Activated T-helper 17 cell treated with anti-CD3 and anti-CD28 coated beads, Interleukin-2, amount 50 U/mL, for 72 hours (primary cell): ENCODE results near the gene SPTBN4. TPM values are rescaled to one million over a fixed set of nuclear protein-coding genes. Genes with fewer than 3 reads are reported as not detected.

Experiments used
- ATAC-seq: fragments of 150-1000 bp; cut with Tn5 transposase; replicated peaks from 2 replicates; pipeline ENCODE4 v1.10.0; 2021; ENCODE audit warnings: mild to moderate bottlenecking, moderate library complexity
- H3K27ac Mint-ChIP-seq: one replicate; pipeline ENCODE4 v1.8.0; 2022; ENCODE audit warnings: mixed read lengths
- H3K27me3 Mint-ChIP-seq: one replicate; pipeline ENCODE4 v1.8.0; 2022; ENCODE audit warnings: mixed read lengths
- H3K36me3 Mint-ChIP-seq: one replicate; pipeline ENCODE4 v1.8.0; 2022; ENCODE audit warnings: low read depth, mild to moderate bottlenecking, mixed read lengths
- H3K4me1 Mint-ChIP-seq: one replicate; pipeline ENCODE4 v1.8.0; 2022; ENCODE audit warnings: mixed read lengths
- H3K4me3 Mint-ChIP-seq: one replicate; pipeline ENCODE4 v1.8.0; 2022; ENCODE audit warnings: mild to moderate bottlenecking, mixed read lengths
- H3K9me3 Mint-ChIP-seq: one replicate; pipeline ENCODE4 v1.8.0; 2022; ENCODE audit warnings: mixed read lengths
- total RNA-seq, 2 donors: library from RNA; stranded (reverse); gene quantifications; one replicate each; pipeline ENCODE4 v1.2.3, GENCODE V29; 2022

SPTBN4 gene
- total RNA-seq, 2 donors from 2014 or later, result 1.4 to 16.4 TPM

DNA sequence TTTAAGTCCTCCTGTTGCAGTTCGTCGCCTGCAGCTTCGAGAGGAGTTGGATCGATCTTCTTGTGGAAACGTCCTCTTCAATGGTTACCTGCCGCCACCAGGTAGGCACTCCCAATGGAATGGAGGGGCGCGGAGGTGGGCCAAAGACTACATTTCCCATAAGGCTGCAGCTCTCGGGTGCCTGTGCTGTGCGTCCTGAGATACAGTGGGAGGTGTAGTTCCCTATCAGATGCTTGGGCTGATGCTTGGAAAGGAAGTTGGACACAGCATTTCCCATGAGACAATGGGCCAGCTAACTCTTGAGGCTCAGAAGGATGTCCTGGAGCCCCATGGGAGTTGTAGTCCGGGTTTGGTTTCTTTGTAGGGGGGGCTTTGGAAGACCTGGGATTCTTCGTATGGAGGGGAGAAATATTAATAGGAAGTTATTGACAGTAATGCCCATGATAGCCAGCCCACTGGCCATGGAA lies 111.7 kb downstream of the SPTBN4 start:
- Mint-ChIP-seq H3K4me3 (peak overlapping the region; percentile 76), H3K27me3 (no peaks in the 10 kb centered on the region), H3K27ac (peak overlapping the region; percentile 89), H3K9me3 (no peaks in the 10 kb centered on the region), H3K36me3 (peaks cover 51% of the 10 kb centered on the region), H3K4me1 (peaks cover 20% of the 10 kb centered on the region)
- no peak for ATAC-seq

DNA sequence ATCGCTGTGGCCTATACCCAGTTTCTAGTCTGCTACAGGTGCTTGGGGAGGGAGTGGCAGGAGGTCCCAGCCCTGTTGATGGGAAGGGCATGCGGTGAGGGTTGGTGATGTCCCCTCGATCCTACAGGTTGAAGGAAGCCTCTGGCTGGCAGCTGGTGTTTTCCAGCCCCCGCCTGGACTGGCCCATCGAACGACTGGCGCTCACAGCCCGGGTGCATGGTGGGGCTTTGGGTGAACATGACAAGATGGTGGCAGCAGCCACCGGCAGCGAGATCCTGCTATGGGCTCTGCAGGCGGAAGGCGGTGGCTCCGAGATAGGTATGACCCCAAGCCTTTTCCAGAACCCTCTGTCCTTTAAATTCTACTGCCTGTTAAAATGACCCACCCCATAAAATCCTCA lies 113.8 kb downstream of the SPTBN4 start:
- no peak for ATAC-seq
- peaks cover 72% of the 10 kb centered on the region for H3K36me3 Mint-ChIP-seq
- no peaks in the 10 kb centered on the region for H3K27me3 Mint-ChIP-seq
- H3K4me1 Mint-ChIP-seq, result peaks cover 20% of the 10 kb centered on the region
- no peak overlapping the region for H3K4me3 Mint-ChIP-seq
- H3K27ac Mint-ChIP-seq, result no peak overlapping the region
- H3K9me3 Mint-ChIP-seq, result no peaks in the 10 kb centered on the region

DNA sequence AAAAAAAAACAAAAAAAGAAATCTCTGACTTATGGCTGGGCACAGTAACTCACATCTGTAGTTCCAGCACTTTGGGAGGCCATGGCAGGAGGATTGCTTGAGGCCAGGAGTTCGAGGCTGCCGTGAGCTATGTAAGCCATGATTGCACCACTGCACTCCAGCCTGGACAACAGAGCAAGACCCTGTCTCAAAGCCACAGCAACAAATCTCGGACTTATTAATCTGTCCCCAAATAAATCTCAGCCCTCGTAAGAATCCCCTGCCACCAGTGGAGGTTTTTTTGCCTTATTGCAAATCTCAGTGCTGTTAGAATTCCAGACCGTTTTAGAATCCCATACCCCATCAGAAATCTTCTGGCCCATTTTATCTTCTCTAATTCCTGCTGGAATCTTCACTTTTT lies 114.7 kb downstream of the SPTBN4 start:
- Mint-ChIP-seq H3K4me1 (peaks cover 20% of the 10 kb centered on the region), H3K27ac (no peak overlapping the region), H3K36me3 (peaks cover 81% of the 10 kb centered on the region), H3K27me3 (no peaks in the 10 kb centered on the region), H3K9me3 (no peaks in the 10 kb centered on the region), H3K4me3 (no peak overlapping the region)
- ATAC-seq, result no peak

DNA sequence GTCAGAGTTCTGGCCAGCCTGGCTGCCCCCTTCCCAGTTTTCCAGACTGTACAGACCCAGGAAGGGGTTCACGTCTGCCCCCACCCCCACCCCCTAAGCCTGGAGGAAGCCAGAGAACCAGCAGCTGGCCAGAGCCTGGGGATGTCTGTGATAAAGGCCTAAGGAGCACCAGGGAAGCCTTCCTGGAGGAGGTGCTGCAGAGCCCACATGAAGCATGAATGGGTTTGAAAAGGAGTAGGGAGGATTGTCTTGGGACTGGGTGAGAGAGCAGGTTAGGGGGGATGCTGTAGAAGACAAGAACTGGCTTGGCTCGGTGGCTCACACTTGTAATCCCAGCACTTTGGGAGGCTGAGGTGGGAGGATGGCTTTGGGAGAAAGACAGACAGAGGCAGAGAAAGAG lies 115.7 kb downstream of the SPTBN4 start:
- Mint-ChIP-seq H3K27ac (no peak overlapping the region), H3K36me3 (peaks cover 89% of the 10 kb centered on the region)

DNA sequence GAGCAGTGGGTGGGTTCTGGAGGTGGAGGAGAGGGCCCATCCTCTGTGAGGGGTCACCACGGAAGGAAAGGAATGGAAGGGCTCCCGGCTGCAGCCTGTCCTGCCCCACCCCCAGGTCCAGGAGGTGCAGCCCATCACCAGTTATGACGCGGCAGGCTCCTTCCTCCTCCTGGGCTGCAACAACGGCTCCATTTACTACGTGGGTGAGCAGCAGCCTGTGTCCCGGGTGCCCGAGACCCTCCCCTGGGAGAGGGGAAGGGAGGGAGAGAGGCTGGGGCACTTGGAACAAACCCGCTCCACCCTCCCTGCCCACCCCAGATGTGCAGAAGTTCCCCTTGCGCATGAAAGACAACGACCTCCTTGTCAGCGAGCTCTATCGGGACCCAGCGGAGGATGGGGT lies 116.5 kb downstream of the SPTBN4 start:
- Mint-ChIP-seq H3K4me3 (no peak overlapping the region), H3K4me1 (peaks cover 14% of the 10 kb centered on the region), H3K9me3 (no peaks in the 10 kb centered on the region), H3K27me3 (no peaks in the 10 kb centered on the region), H3K27ac (no peak overlapping the region), H3K36me3 (peaks cover 91% of the 10 kb centered on the region)
- ATAC-seq, result no peak

More for the DNA sequence above, 115.7 kb downstream of the SPTBN4 start:
- H3K4me3 Mint-ChIP-seq, result no peak overlapping the region
- no peaks in the 10 kb centered on the region for H3K27me3 Mint-ChIP-seq
- no peaks in the 10 kb centered on the region for H3K9me3 Mint-ChIP-seq
- ATAC-seq, result no peak
- H3K4me1 Mint-ChIP-seq, result peaks cover 20% of the 10 kb centered on the region

DNA sequence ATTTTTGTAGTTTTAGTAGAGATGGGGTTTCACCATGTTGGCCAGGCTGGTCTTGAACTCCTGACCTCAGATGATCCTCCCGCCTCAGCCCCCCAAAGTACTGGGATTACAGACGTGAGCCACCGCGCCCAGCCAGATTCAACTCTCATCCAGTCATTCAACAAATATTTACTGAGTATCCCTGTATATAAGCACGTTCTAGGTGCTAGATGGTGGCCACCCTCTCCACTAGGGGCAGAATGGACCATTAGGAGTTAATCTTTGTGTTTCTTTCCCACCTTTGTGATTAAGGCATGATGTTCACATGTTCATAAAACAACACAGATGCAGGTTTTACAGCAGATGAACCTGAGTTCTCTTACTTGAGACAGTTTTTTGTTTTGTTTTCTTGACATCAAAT lies 117.2 kb downstream of the SPTBN4 start:
- Mint-ChIP-seq H3K9me3 (no peaks in the 10 kb centered on the region), H3K36me3 (peaks cover 92% of the 10 kb centered on the region), H3K27ac (no peak overlapping the region), H3K4me3 (no peak overlapping the region), H3K27me3 (no peaks in the 10 kb centered on the region), H3K4me1 (peaks cover 9% of the 10 kb centered on the region)
- ATAC-seq, result no peak

DNA sequence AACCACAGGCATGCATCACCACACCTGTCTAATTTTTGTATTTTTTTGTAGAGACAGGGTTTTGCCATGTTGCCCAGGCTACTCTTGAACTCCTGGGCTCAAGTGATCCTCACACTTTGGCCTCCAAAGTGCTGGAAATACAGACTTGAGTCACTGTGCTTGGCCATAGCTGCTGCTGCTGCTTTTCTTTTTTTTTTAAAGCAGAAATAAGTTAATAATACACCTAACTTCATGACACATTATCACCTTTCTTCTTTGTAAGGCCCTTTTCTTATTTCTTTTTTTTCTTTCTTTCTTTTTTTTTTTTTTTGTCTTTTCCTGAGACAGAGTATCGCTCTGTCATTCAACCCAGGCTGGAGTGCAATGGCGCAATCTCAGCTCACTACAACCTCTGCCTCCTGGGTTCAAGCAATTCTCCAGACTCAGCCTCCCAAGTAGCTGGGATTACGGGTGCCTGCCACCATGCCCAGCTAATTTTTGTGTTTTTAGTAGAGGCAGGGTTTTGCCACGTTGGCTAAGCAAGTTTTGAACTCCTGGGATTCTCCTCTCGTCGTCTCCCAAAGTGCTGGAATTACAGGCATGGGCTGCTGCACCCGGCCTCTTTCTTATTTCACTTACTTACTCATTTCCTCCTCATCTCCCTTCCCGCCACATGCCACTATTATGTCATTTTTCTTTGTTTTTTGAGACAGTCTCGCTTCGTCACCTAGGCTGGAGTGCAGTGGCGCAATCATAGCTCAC lies 118.6 kb downstream of the SPTBN4 start:
- peaks cover 9% of the 10 kb centered on the region for H3K4me1 Mint-ChIP-seq
- H3K36me3 Mint-ChIP-seq, result peaks cover 82% of the 10 kb centered on the region
- peak overlapping the region; percentile 66 for H3K27ac Mint-ChIP-seq
- H3K9me3 Mint-ChIP-seq, result no peaks in the 10 kb centered on the region
- H3K4me3 Mint-ChIP-seq, result no peak overlapping the region
- peak; percentile 57 for ATAC-seq
- H3K27me3 Mint-ChIP-seq, result no peaks in the 10 kb centered on the region

DNA sequence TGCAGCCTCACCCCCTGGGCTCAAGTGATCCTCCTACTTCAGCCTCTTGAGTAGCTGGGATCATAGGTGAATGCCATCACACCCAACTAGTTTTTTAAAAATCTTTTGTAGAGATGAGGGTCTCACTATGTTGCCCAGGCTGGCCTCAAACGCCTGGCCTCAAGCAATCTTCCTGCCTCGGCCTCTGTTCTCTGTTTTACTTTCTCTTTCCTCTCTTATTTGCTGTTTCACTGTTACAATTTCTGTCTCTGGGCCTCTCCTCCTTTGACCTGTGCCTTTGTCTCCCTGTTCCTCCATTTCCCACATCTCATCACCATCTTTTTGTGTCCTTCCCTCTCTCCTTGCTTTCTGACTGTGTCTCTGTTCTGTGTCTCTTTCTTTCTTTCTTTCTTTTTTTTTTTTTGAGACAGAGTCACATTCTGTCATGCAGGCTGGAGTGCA lies 119.2 kb downstream of the SPTBN4 start:
- no peak overlapping the region for H3K4me3 Mint-ChIP-seq
- no peak for ATAC-seq

DNA sequence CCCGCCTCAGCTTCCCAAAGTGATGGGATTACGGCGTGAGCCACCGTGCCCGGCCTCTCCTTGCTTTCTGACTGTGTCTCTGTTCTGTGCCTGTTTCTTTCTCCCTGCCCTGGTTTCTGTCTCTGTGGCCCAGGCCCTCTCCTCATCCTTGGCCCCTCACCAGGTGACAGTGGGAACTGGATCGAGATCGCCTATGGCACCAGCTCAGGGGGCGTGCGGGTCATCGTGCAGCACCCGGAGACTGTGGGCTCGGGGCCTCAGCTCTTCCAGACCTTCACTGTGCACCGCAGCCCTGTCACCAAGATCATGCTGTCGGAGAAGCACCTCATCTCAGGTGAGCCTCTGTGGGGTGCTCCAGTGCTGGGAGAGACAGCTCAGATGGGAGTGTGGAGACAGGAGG lies 119.8 kb downstream of the SPTBN4 start:
- H3K9me3 Mint-ChIP-seq, result no peaks in the 10 kb centered on the region
- no peaks in the 10 kb centered on the region for H3K27me3 Mint-ChIP-seq
- ATAC-seq, result no peak
- peak overlapping the region; percentile 66 for H3K27ac Mint-ChIP-seq
- peaks cover 70% of the 10 kb centered on the region for H3K36me3 Mint-ChIP-seq
- no peak overlapping the region for H3K4me3 Mint-ChIP-seq
- H3K4me1 Mint-ChIP-seq, result peaks cover 9% of the 10 kb centered on the region

More for the DNA sequence above, 119.2 kb downstream of the SPTBN4 start:
- H3K9me3 Mint-ChIP-seq, result no peaks in the 10 kb centered on the region
- H3K4me1 Mint-ChIP-seq, result peaks cover 9% of the 10 kb centered on the region
- H3K36me3 Mint-ChIP-seq, result peaks cover 76% of the 10 kb centered on the region
- H3K27me3 Mint-ChIP-seq, result no peaks in the 10 kb centered on the region
- peak overlapping the region; percentile 66 for H3K27ac Mint-ChIP-seq

DNA sequence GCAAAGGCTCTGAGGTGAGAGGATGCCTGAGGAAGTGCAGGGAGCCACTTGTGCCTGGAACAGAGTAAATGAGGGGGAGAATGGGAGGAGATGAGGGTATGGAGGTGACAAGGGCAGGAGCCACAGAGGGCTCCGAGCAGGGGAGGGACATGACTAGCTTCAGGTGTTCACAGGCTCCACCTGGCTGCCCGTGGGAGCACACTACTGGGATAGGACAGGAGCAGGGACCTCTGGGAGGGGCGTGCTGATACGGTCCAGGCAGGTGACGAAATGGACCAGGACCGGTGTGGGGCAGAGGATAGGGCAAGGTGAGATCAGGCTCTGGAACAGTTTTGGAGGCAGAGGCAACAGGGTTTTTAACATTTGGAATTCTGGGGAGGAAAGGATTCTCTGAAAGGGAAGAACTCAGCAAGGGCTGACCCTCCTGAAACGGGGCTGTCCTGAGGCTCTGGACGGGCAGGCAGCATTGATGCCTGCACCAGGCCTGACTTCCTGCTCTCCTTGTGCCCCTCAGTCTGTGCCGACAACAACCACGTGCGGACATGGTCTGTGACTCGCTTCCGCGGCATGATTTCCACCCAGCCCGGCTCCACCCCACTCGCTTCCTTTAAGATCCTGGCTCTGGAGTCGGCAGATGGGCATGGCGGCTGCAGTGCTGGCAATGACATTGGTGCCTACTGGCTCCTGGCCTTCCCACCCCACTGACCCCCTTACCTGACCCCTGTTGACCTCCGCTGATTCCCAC lies 121.5 kb downstream of the SPTBN4 start:
- H3K4me3 Mint-ChIP-seq, result no peak overlapping the region
- peak overlapping the region; percentile 52 for H3K27ac Mint-ChIP-seq

DNA sequence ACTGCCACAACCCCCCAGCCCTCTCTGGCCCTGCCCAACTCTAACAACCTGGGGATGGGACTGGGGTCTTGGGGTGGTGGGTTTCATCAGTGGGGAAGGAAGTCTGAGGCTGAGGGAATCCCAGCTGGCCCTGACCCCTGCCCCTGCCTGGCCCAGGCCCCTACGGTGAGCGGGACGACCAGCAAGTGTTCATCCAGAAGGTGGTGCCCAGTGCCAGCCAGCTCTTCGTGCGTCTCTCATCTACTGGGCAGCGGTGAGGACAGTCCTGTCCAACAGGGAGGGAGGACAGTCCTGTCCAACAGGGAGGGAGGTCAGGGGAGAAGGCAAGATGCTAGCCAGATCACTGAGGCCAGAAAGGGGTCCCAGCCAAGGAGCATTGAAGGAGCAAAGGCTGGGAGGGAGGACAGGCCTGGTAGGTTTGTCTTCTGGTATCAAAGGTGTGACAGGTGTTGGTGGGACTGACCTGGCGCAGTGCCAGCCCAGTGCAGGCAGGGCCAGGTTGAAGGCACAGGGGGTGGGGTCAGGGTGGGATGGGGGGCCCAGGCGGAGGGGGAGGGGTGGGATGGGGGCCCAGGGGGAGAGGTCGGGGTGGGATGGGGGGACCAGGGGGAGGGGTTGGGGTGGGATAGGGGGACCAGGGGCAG lies 122.2 kb downstream of the SPTBN4 start:
- Mint-ChIP-seq H3K27me3 (no peaks in the 10 kb centered on the region), H3K4me3 (no peak overlapping the region), H3K4me1 (peaks cover 5% of the 10 kb centered on the region), H3K9me3 (no peaks in the 10 kb centered on the region), H3K27ac (peak overlapping the region; percentile 7), H3K36me3 (peaks cover 48% of the 10 kb centered on the region)
- no peak for ATAC-seq

More for the DNA sequence above, 121.5 kb downstream of the SPTBN4 start:
- H3K4me1 Mint-ChIP-seq, result peaks cover 5% of the 10 kb centered on the region
- H3K36me3 Mint-ChIP-seq, result peaks cover 55% of the 10 kb centered on the region
- ATAC-seq, result no peak
- no peaks in the 10 kb centered on the region for H3K9me3 Mint-ChIP-seq
- H3K27me3 Mint-ChIP-seq, result no peaks in the 10 kb centered on the region

DNA sequence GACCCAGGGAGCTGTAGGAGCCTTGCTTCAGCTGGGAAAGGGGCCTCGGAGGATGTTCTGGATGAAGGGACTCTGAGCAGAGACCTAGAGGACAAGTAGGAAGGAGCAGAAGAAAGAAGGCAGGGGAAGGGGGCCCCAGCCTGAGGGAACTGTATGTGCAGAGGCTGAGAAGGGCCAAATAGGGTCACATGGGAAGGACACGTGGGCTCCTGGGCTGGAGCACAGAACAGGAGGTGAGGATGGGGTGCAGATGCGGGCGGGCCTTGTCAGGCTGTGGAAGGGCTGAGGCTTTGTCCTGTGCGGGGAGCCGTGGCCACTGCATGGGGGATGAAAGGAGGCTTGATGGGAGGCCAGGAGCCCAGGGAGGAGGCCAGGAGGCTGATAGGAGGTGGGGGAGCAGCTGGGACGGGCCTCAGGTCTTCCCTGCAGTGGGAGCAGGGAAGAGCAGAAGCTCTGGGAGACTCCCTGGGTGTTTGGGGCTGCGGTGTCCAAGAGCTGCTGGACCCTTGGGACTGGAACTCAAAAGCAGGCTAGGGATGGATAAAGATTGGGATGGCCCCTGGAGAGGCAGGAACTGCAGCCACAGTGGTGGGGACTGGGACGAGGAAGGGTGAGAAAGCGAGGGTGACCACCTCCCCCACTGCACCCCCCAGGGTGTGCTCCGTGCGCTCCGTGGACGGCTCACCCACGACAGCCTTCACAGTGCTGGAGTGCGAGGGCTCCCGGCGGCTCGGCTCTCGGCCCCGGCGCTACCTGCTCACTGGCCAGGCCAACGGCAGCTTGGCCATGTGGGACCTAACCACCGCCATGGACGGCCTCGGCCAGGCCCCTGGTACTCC lies 123.0 kb downstream of the SPTBN4 start:
- H3K9me3 Mint-ChIP-seq, result no peaks in the 10 kb centered on the region
- no peak overlapping the region for H3K4me3 Mint-ChIP-seq
- H3K27me3 Mint-ChIP-seq, result no peaks in the 10 kb centered on the region
- H3K36me3 Mint-ChIP-seq, result peaks cover 40% of the 10 kb centered on the region
- no peak for ATAC-seq
- H3K27ac Mint-ChIP-seq, result peak overlapping the region; percentile 7
- peaks cover 13% of the 10 kb centered on the region for H3K4me1 Mint-ChIP-seq

DNA sequence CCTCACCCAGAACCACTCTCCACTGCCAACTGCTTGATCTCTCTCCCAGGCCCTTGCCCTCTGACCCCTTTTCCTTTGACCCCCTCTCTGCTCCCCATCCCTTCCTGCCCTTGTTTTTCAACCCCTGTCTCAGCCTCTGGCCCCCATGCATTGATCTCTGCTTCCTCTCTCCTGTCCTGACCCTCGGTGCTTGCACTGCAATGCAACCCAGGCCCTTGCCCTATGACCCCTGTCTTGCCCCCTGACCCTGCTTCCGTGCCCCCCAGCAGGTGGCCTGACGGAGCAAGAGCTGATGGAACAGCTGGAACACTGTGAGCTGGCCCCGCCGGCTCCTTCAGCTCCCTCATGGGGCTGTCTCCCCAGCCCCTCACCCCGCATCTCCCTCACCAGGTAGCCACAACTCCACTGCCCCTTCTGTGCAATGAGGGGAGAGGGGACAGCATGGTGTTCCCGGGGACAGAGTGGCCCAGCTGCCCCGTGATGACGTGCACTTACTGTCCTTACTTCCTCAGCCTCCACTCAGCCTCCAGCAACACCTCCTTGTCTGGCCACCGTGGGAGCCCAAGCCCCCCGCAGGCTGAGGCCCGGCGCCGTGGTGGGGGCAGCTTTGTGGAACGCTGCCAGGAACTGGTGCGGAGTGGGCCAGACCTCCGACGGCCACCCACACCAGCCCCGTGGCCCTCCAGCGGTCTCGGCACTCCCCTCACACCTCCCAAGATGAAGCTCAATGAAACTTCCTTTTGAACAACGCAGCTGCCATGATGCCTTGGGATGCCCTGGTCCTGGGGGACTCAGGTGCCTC lies 123.9 kb downstream of the SPTBN4 start:
- H3K27me3 Mint-ChIP-seq, result no peaks in the 10 kb centered on the region
- H3K4me1 Mint-ChIP-seq, result peaks cover 16% of the 10 kb centered on the region
- ATAC-seq, result no peak
- H3K4me3 Mint-ChIP-seq, result no peak overlapping the region
- no peak overlapping the region for H3K27ac Mint-ChIP-seq
- peaks cover 31% of the 10 kb centered on the region for H3K36me3 Mint-ChIP-seq
- H3K9me3 Mint-ChIP-seq, result no peaks in the 10 kb centered on the region
